PC-3 (cell line): ENCODE measurements around the gene MAP2K5. TPM values are rescaled to one million over a fixed set of nuclear protein-coding genes. Genes with fewer than 3 reads are reported as not detected.
A peak's percentile ranks its signal among the peaks of the same experiment; 100 is the strongest.

Experiments
- ATAC-seq: fragments of 200-7000 bp; cut with Tn5 transposase; 2 replicates; pipeline ENCODE4 v1.9.1; 2020; ENCODE audit warnings: mild to moderate bottlenecking, moderate library complexity
- BruUV-seq: library from RNA; stranded (reverse); fragments of 400-500 nt; replicated peaks from 2 replicates; lab custom pipeline; 2021; lab: Mats Ljungman, UMichigan
- CTCF ChIA-PET: fragments of 300-600 bp; sonication (Branson Sonifier 250); formaldehyde crosslinking; loops from one replicate; lab custom pipeline; 2022; ENCODE audit warnings: antibody characterized with exemption; lab: Charles Lee
- POLR2A ChIA-PET: fragments of 300-600 bp; sonication (Branson Sonifier 250); formaldehyde crosslinking; loops from one replicate; lab custom pipeline; 2022; ENCODE audit warnings: antibody characterized with exemption; ENCODE audit not compliant: unreplicated experiment; lab: Charles Lee
- DNase-seq: peaks from one replicate; pipeline ENCODE4 v3.0.0-alpha.2; 2015
- H2AFZ ChIP-seq: fragments of 300-600 bp; sonication (generic); 2 replicates; pipeline ENCODE4 v1.6.0; 2016; ENCODE audit warnings: antibody characterized with exemption, low read length
- H3F3A ChIP-seq: fragments of 300-600 bp; sonication (generic); one replicate; pipeline ENCODE4 v1.6.0; 2017; ENCODE audit warnings: antibody characterized with exemption, low read length, control low read depth, mild to moderate bottlenecking; ENCODE audit not compliant: unreplicated experiment
- H3K27ac ChIP-seq: fragments of 300-600 bp; sonication (generic); 2 replicates; pipeline ENCODE4 v1.5.1; 2016; ENCODE audit warnings: mild to moderate bottlenecking, low read length
- H3K27me3 ChIP-seq: fragments of 300-600 bp; sonication (generic); 2 replicates; pipeline ENCODE4 v1.6.1; 2016; ENCODE audit warnings: low read length, mixed read lengths
- H3K36me3 ChIP-seq: fragments of 300-600 bp; sonication (generic); 2 replicates; pipeline ENCODE4 v1.6.1; 2016; ENCODE audit warnings: low read depth, mixed run types, low read length, mixed read lengths
- H3K4me1 ChIP-seq: fragments of 300-600 bp; sonication (generic); 2 replicates; pipeline ENCODE4 v1.5.1; 2016; ENCODE audit warnings: low read length; ENCODE audit not compliant: insufficient read depth
- H3K4me2 ChIP-seq: fragments of 300-600 bp; sonication (generic); 2 replicates; pipeline ENCODE4 v1.6.0; 2016; ENCODE audit warnings: low read length
- H3K4me3 ChIP-seq: fragments of 300-600 bp; sonication (generic); 2 replicates; pipeline ENCODE4 v1.5.1; 2016; ENCODE audit warnings: mild to moderate bottlenecking, low read length, mixed read lengths
- H3K79me2 ChIP-seq: fragments of 300-600 bp; sonication (generic); 2 replicates; pipeline ENCODE4 v1.6.1; 2017; ENCODE audit warnings: low read length, mixed read lengths
- H3K9ac ChIP-seq: fragments of 300-600 bp; sonication (generic); 2 replicates; pipeline ENCODE4 v1.6.0; 2016; ENCODE audit warnings: mild to moderate bottlenecking, low read length
- H3K9me2 ChIP-seq: fragments of 300-600 bp; sonication (generic); replicated peaks from 2 replicates; pipeline ENCODE4 v1.6.1; 2016; ENCODE audit warnings: mixed run types, low read length, mixed read lengths
- H3K9me3 ChIP-seq: fragments of 300-600 bp; sonication (generic); 2 replicates; pipeline ENCODE4 v1.6.1; 2016; ENCODE audit warnings: low read length, mixed read lengths
- H4K20me1 ChIP-seq: fragments of 300-600 bp; sonication (generic); 2 replicates; pipeline ENCODE4 v1.6.1; 2016; ENCODE audit warnings: low read length, mixed read lengths
- CTCF ChIP-seq: fragments of 300-600 bp; sonication (generic); conservative IDR thresholded peaks from 2 replicates; pipeline ENCODE4 v1.5.1; 2017; ENCODE audit warnings: antibody characterized with exemption, low read depth, mild to moderate bottlenecking, low read length
- EZH2 ChIP-seq: fragments of 300-600 bp; sonication (generic); IDR thresholded peaks from one replicate; pipeline ENCODE4 v1.6.1; 2017; ENCODE audit warnings: antibody characterized with exemption, mild to moderate bottlenecking, low read length; ENCODE audit not compliant: unreplicated experiment
- EZH2phosphoT487 ChIP-seq: fragments of 300-600 bp; sonication (generic); IDR thresholded peaks from 2 replicates; pipeline ENCODE4 v1.6.1; 2018; ENCODE audit warnings: mild to moderate bottlenecking, antibody characterized with exemption, low read length, borderline replicate concordance
- intact Hi-C: fragments of 100-400 bp; cut with micrococcal nuclease; formaldehyde crosslinking; loops from 2 replicates; pipeline ENCODE4 v1.9.0; 2023
- total RNA-seq: library from RNA; depleted of rRNA; stranded (reverse); fragments of >200 nt; gene quantifications from 2 replicates; pipeline ENCODE4 v1.2.3, GENCODE V29; 2014

Gene MAP2K5
- total RNA-seq, 1 experiment from 2014 or later = 5.5 TPM

- no TSS peak for BruUV-seq
- H3K36me3 ChIP-seq = no peaks in the 10 kb centered on the region
- no peak overlapping the region for H3K4me2 ChIP-seq
- CTCF ChIA-PET = no interaction called here
- no peaks in the 10 kb centered on the region for H3K4me1 ChIP-seq
- DNase-seq = peak; percentile 41
- peaks cover 15% of the 10 kb centered on the region for H3K9me3 ChIP-seq
- intact Hi-C loops = no loop called here
- H3F3A ChIP-seq = no peaks in the 10 kb centered on the region
- no peaks in the 10 kb centered on the region for H3K27me3 ChIP-seq
- no peak overlapping the region for H3K9ac ChIP-seq
- ATAC-seq = no peak
- H4K20me1 ChIP-seq = no peaks in the 10 kb centered on the region
- no peak overlapping the region for H2AFZ ChIP-seq
- TF ChIP-seq EZH2 = no peak
- no peak for TF ChIP-seq CTCF
- TF ChIP-seq EZH2phosphoT487 = no peak
- no peaks in the 10 kb centered on the region for H3K79me2 ChIP-seq
- H3K9me2 ChIP-seq = no peaks in the 10 kb centered on the region
- no peak overlapping the region for H3K4me3 ChIP-seq
- POLR2A ChIA-PET = no interaction called here
- no peak overlapping the region for H3K27ac ChIP-seq
Measured at GRCh38 chr15:67685008-67685599, 142.6 kb downstream of the MAP2K5 start.

GRCh38 chr15:67685716-67686115 is 143.2 kb downstream of the MAP2K5 start:
- no peaks in the 10 kb centered on the region for H3K4me1 ChIP-seq
- DNase-seq = no peak
- no peaks in the 10 kb centered on the region for H3K27me3 ChIP-seq
- no peak overlapping the region for H3K27ac ChIP-seq
- H3K9ac ChIP-seq = no peak overlapping the region
- BruUV-seq = no TSS peak
- POLR2A ChIA-PET = no interaction called here
- no peak for ATAC-seq
- TF ChIP-seq EZH2 (no peak), EZH2phosphoT487 (no peak), CTCF (no peak)
- no peaks in the 10 kb centered on the region for H3K79me2 ChIP-seq
- H3K4me3 ChIP-seq = no peak overlapping the region
- no peak overlapping the region for H3K4me2 ChIP-seq
- CTCF ChIA-PET = no interaction called here
- no peaks in the 10 kb centered on the region for H4K20me1 ChIP-seq
- no peaks in the 10 kb centered on the region for H3K36me3 ChIP-seq
- intact Hi-C loops = no loop called here
- no peaks in the 10 kb centered on the region for H3K9me2 ChIP-seq
- H3K9me3 ChIP-seq = peaks cover 15% of the 10 kb centered on the region
- H2AFZ ChIP-seq = no peak overlapping the region
- no peaks in the 10 kb centered on the region for H3F3A ChIP-seq

- no peak overlapping the region for H3K4me3 ChIP-seq
- POLR2A ChIA-PET = no interaction called here
- H3K9me2 ChIP-seq = no peaks in the 10 kb centered on the region
- H3K9ac ChIP-seq = no peak overlapping the region
- H3K27me3 ChIP-seq = no peaks in the 10 kb centered on the region
- intact Hi-C loops = loop anchor here (10.0 kb wide), 1 partner anchor 144 kb away; no protein-coding TSS in a partner anchor
- H4K20me1 ChIP-seq = no peaks in the 10 kb centered on the region
- no peak overlapping the region for H3K27ac ChIP-seq
- H3K36me3 ChIP-seq = no peaks in the 10 kb centered on the region
- no peak overlapping the region for H3K4me2 ChIP-seq
- TF ChIP-seq EZH2 (no peak), CTCF (no peak), EZH2phosphoT487 (no peak)
- H3K79me2 ChIP-seq = no peaks in the 10 kb centered on the region
- CTCF ChIA-PET = no interaction called here
- ATAC-seq (peak; percentile 100), DNase-seq (peak; percentile 79)
- H3K4me1 ChIP-seq = peaks cover 4% of the 10 kb centered on the region; the same call in 1 of the 2 replicates
- no peak overlapping the region for H2AFZ ChIP-seq
- H3F3A ChIP-seq = no peaks in the 10 kb centered on the region
- no peaks in the 10 kb centered on the region for H3K9me3 ChIP-seq
- BruUV-seq = no TSS peak
Measured at GRCh38 chr15:67690936-67691335, 148.4 kb downstream of the MAP2K5 start.
